Measurements from ENCODE around the gene RAD9A. TPM values are rescaled to one million over a fixed set of nuclear protein-coding genes. Genes with fewer than 3 reads are reported as not detected.
"Not testable (repeated sequence)": the region's sequence is repeated elsewhere in the genome, so short reads cannot be mapped to it uniquely, and the experiment has no call there.

RAD9A gene
- polyA plus RNA-seq, 1 donor from 2014 or later, result 12.0 TPM

DNA sequence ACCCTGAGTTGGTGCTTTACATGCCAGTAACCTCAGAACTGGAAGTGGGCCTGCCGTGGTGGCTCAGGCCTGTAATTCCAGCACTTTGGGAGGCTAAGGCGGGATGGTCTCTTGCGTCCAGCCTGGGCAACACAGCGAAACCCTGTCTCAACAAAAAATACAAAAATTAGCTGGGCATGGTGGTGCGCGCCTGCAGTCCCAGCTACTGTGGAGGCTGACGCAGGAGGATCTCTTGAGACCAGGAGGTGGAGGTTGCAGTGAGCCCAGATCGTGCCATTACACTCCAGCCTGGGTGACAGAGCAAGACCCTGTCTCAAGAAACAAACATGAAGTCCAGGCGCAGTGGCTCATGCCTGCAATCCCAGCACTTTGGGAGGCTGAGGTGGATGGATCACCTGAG lies 11.3 kb downstream of the RAD9A start:
- H3K27me3 Mint-ChIP-seq, H3K36me3 Mint-ChIP-seq, H3K9me3 Mint-ChIP-seq: not testable (repeated sequence)
- Mint-ChIP-seq H3K27ac (peak overlapping the region; percentile 96 to 100 (median 97)), H3K4me1 (peaks cover 24 to 34% (median 29%) of the 10 kb centered on the region in 3 donors), H3K4me3 (peak overlapping the region; percentile 91 to 100 (median 96))

DNA sequence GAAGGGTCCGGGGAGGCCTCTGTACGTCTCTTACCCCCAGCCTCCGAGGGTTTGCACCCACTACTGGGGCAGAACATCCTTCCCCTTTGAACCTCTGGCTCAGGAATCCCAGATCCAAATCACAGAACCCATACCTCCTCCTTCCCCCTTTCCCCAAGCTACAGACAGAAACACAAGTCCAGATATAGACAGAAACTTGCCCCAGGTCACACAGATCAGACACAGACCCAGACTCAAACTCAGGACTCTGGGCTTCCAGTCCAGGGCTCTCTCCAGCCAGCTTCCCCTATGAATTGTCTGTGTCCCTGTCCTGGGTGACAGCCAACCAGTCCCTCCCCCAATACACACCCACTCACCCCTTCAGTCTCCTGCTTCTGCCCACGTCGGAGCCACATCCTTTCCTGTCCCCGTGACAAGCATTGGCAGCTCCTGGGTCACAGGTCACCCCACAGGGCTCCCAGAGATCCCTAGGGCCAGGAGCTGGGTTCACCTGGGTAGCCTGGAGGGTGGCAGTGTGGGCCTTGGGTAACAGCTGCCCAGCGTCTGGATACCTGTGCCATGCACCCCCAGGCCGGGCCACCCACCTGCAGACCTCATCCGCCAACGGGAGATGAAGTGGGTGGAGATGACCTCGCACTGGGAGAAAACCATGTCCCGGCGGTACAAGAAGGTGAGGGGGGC lies 12.9 kb downstream of the RAD9A start:
- H3K27ac Mint-ChIP-seq, result peak overlapping the region; percentile 36 to 100 (median 97)
- no peaks in the 10 kb centered on the region for H3K9me3 Mint-ChIP-seq
- H3K27me3 Mint-ChIP-seq, result no peaks in the 10 kb centered on the region
- H3K36me3 Mint-ChIP-seq, result peaks cover 7% of the 10 kb centered on the region
- peak overlapping the region; percentile 91 to 100 (median 96) for H3K4me3 Mint-ChIP-seq
- peaks cover 35 to 41% (median 35%) of the 10 kb centered on the region in 3 donors for H3K4me1 Mint-ChIP-seq

DNA sequence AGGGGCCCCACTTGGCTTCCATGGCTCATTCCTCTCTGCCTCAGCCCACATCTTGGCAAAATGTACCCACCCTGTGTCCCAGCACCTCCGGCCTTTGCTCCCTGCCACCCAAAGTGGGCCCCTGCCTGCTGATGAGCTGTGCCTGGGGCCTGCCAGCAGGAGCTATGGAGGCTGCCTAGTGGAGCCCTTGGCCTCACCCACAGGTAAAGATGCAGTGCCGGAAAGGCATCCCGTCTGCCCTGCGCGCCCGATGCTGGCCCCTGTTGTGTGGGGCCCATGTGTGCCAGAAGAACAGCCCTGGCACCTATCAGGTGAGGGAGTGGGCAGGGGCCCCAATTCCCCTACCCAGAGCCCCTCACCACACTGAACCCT lies 13.4 kb downstream of the RAD9A start:
- H3K27me3 Mint-ChIP-seq, result no peaks in the 10 kb centered on the region
- H3K27ac Mint-ChIP-seq, result peak overlapping the region; percentile 47 to 100 (median 87)
- peak overlapping the region; percentile 91 to 100 (median 96) for H3K4me3 Mint-ChIP-seq
- peaks cover 37 to 43% (median 39%) of the 10 kb centered on the region in 3 donors for H3K4me1 Mint-ChIP-seq
- H3K36me3 Mint-ChIP-seq, result peaks cover 9% of the 10 kb centered on the region
- H3K9me3 Mint-ChIP-seq, result no peaks in the 10 kb centered on the region

DNA sequence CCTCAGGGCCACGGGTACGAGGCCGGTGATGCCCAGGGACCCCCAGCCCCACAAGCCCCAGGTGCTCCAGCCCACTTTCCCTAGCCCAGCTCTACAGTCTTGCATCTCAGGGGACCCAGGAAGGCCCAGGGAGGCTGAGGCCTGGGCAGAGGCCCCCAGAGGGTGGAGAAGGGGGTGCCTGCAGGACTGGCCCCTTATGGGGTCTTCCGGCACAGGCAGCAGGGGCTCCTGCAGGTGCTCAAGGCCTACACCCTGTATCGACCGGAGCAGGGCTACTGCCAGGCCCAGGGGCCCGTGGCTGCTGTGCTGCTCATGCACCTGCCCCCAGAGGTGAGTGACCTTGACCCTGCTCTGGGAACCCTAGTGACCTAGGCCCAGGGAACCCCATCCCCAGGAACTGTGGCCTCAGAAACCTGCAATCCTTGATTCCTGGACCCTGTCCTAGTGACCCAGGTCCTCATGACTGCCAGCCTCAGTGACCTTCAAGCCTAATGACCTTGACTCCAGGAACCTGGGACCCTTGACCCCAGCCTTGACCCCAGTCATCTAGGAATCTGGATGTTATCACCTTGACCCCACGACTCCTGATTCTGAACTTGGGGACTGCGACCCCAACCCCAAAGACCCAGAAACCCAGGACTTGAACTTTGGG lies 14.0 kb downstream of the RAD9A start:
- Mint-ChIP-seq H3K4me3 (peak overlapping the region; percentile 91 to 100 (median 98)), H3K27me3 (no peaks in the 10 kb centered on the region), H3K36me3 (peaks cover 9% of the 10 kb centered on the region), H3K27ac (peak overlapping the region; percentile 85 to 100 (median 87)), H3K9me3 (no peaks in the 10 kb centered on the region), H3K4me1 (peaks cover 38 to 43% (median 41%) of the 10 kb centered on the region in 3 donors)

DNA sequence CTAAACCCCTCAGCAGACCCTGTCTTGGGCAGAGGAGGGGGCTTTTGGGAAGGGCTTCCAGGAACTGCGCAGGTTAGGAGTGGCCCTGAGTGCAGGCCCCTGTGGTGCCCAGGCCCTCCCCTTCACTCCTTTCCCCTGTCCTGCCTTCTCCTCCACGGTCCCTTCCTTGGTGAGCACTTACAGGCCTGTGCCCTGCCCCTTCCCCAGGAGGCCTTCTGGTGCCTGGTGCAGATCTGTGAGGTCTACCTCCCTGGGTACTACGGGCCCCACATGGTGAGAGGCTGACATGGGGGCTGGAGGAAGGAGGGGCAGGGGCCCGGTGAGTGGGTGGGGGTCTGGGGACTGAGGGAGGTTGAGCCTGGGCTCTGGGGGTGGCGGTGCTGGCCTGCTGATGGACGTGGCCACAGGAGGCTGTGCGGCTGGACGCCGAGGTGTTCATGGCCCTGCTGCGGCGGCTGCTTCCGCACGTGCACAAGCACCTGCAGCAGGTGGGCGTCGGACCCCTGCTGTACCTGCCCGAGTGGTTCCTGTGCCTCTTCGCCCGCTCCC lies 14.7 kb downstream of the RAD9A start:
- H3K36me3 Mint-ChIP-seq, result peaks cover 9% of the 10 kb centered on the region
- no peaks in the 10 kb centered on the region for H3K9me3 Mint-ChIP-seq
- H3K4me3 Mint-ChIP-seq, result peak overlapping the region; percentile 77 to 100 (median 98)
- peak overlapping the region; percentile 85 to 100 (median 87) for H3K27ac Mint-ChIP-seq
- H3K4me1 Mint-ChIP-seq, result peaks cover 43 to 50% (median 46%) of the 10 kb centered on the region in 3 donors
- H3K27me3 Mint-ChIP-seq, result no peaks in the 10 kb centered on the region

DNA sequence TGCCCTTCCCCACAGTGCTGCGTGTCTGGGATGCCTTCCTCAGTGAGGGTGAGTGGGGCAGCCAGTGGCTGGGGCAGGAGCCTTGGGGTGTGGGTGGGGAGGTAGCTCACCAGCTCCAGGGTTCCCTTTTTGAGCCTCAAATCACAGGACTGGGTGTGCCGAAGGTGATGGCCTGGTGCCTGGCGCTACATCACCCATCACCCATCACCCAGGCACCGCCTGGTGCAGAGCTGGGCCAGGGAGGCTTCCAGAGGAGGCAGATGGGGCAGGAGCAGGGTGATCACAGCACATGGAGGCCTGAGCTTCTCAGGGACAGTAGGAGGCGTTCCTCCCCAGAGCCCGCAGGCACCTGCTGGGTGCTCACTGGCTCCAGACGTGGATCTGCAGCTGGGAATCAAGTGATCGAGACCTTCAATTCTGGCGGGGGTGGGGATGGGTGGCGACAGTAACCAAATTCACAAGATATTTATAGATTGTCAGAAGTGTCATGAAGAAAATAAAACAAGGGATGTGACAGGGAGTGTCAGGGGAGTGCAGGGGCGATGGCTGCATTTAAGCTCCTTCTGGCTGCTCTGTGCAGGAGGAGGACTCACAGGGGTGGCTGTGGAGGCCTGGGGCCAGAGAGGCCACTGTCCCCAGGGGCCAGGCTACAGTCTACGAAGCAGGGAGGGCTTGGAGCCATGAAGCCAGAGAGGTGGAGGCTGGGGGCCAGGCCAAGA lies 15.3 kb downstream of the RAD9A start:
- no peaks in the 10 kb centered on the region for H3K9me3 Mint-ChIP-seq
- H3K36me3 Mint-ChIP-seq, result peaks cover 9% of the 10 kb centered on the region
- no peaks in the 10 kb centered on the region for H3K27me3 Mint-ChIP-seq
- peak overlapping the region in 2 of 3 donors; percentile 95 to 100 for H3K27ac Mint-ChIP-seq
- peak overlapping the region; percentile 77 to 100 (median 96) for H3K4me3 Mint-ChIP-seq
- peaks cover 49 to 54% (median 49%) of the 10 kb centered on the region in 3 donors for H3K4me1 Mint-ChIP-seq

DNA sequence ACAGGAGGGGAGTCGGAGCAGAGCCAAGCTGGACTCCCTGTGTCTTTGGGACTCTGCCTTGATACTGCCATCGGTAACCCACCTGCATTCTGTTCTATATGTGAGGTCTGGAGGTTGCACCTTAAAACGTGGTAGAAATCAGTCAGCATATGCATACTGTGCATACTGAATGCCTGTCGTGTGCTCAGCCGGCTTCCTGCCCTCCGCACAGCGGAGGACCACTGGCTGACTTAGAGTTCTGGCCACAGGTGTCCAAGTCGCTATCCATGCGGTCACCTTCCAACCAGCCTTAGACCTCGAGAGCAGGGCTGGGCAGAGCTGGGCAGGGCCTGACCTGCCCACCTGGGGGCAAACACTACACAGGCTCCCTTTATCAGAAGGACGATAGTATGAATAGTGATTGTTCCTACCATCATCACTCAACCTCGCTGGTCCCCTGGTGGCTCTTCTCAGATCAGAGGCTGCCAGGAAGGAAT lies 15.9 kb downstream of the RAD9A start:
- peaks cover 2% of the 10 kb centered on the region for H3K27me3 Mint-ChIP-seq
- H3K4me3 Mint-ChIP-seq, result peak overlapping the region; percentile 77 to 100 (median 96)
- peaks cover 9% of the 10 kb centered on the region for H3K36me3 Mint-ChIP-seq
- peak overlapping the region; percentile 92 to 100 (median 95) for H3K27ac Mint-ChIP-seq
- H3K4me1 Mint-ChIP-seq, result peaks cover 50 to 56% (median 55%) of the 10 kb centered on the region in 3 donors
- no peaks in the 10 kb centered on the region for H3K9me3 Mint-ChIP-seq

DNA sequence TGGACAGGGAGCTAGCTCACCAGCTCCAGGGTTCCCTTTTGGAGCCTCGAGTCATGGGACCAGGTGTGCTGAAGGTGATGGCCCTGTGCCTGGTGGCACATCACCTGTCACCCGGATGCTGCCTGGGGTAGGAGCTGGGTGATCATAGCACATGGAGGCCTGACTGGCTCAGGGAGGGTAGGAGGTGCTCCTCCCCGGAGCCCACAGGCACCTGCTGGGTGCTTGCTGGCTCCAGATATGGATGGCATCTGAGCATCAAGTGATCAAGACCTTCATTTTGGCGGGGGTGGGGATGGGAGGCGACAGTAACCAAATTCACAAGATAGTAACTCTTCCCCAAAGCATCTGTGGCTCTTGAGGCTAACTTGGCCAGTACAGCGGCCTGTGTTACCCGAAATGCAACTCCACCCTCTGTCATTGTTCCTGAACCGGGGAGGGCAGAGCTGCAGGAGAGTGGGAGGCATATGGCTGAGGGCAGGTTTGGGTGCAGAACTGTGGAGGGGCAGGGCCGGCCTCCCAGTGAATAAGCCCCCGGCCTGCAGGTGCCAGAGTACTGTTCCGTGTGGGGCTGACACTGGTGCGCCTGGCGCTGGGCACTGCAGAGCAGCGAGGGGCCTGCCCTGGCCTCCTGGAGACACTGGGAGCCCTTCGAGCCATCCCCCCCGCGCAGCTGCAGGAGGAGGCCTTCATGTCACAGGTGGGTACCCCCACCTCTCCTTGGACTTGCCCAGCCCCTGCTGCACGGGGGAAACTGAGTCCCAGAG lies 16.8 kb downstream of the RAD9A start:
- Mint-ChIP-seq H3K27me3 (peaks cover 3% of the 10 kb centered on the region), H3K9me3 (no peaks in the 10 kb centered on the region), H3K27ac (peak overlapping the region; percentile 92 to 100 (median 95)), H3K4me1 (peaks cover 56 to 63% (median 63%) of the 10 kb centered on the region in 3 donors), H3K4me3 (peak overlapping the region; percentile 90 to 100 (median 96)), H3K36me3 (peaks cover 9% of the 10 kb centered on the region)

DNA sequence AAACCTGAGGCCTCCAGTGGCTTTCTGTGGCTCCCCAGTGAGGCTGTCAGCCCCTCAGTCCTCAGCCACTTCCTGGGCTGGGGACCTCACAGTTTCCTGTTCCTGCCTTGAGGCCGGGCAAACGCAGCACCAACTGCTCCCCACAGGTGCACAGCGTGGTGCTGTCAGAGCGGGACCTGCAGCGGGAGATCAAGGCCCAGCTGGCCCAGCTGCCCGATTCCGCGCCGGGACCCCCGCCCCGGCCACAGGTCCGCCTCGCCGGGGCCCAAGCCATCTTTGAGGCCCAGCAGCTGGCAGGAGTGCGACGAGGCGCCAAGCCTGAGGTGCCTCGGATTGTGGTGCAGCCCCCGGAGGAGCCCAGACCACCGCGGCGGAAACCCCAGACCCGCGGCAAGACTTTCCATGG lies 17.5 kb downstream of the RAD9A start:
- H3K36me3 Mint-ChIP-seq, result peaks cover 9% of the 10 kb centered on the region
- no peaks in the 10 kb centered on the region for H3K9me3 Mint-ChIP-seq
- H3K27ac Mint-ChIP-seq, result peak overlapping the region; percentile 96 to 100 (median 96)
- H3K4me3 Mint-ChIP-seq, result peak overlapping the region; percentile 80 to 100 (median 94)
- peaks cover 56 to 63% (median 61%) of the 10 kb centered on the region in 3 donors for H3K4me1 Mint-ChIP-seq
- H3K27me3 Mint-ChIP-seq, result peaks cover 3% of the 10 kb centered on the region

DNA sequence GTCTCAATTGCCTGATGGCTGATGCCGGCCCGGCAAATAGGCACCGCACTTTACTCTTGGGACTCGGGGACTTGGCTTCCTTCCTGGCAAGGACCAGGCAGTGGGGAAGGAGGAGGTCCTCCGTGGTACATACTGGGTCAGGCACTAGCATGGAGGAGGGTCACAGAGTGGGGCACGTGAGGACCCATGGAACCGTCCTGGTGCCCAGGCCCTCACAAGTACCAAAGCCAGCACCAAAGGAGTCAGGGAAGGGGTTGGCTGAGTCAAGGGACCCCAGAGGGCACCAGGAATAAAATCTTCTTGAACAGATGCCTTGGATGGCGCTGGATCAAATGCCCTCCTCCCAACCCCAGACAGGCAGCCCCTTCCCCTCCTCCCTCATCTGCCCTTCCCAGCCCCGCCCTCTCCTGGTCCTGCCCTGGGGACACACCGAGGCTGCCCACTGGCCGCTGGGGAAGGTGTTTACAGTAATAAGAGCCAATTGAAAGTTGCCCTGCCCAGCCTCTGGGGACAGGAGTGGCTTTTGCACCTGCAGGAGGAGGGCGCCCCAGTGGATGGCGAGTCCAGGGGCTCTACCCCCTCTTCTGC lies 18.1 kb downstream of the RAD9A start:
- Mint-ChIP-seq H3K36me3 (peaks cover 9% of the 10 kb centered on the region), H3K27ac (peak overlapping the region; percentile 96 to 100 (median 96)), H3K9me3 (no peaks in the 10 kb centered on the region), H3K4me3 (peak overlapping the region; percentile 90 to 100 (median 94)), H3K4me1 (peaks cover 56 to 63% (median 59%) of the 10 kb centered on the region in 3 donors), H3K27me3 (peaks cover 3% of the 10 kb centered on the region)

DNA sequence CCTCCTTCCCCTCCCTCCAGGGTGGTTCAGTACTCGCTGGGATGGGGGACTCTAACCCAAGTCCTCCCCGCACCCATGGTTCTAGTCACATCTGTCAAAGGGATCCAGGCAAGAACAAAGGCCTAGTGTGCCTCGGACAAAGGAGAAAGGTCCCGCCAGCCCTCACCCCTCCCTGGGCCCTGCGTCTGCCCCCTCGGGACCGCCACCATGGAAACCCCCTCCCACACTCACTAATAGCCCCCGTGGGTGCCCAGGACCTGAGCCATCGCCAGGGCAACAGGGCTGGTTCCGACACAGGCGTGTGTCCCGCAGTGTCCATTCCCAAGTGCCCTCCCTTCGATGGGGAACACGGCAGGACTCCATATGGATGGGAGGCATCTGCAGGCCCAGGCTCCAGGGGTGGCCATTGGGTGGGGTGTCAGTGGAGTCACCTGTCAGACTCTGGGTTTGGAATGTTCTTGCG lies 18.6 kb downstream of the RAD9A start:
- peaks cover 3% of the 10 kb centered on the region for H3K27me3 Mint-ChIP-seq
- peak overlapping the region; percentile 93 to 100 (median 96) for H3K27ac Mint-ChIP-seq

DNA sequence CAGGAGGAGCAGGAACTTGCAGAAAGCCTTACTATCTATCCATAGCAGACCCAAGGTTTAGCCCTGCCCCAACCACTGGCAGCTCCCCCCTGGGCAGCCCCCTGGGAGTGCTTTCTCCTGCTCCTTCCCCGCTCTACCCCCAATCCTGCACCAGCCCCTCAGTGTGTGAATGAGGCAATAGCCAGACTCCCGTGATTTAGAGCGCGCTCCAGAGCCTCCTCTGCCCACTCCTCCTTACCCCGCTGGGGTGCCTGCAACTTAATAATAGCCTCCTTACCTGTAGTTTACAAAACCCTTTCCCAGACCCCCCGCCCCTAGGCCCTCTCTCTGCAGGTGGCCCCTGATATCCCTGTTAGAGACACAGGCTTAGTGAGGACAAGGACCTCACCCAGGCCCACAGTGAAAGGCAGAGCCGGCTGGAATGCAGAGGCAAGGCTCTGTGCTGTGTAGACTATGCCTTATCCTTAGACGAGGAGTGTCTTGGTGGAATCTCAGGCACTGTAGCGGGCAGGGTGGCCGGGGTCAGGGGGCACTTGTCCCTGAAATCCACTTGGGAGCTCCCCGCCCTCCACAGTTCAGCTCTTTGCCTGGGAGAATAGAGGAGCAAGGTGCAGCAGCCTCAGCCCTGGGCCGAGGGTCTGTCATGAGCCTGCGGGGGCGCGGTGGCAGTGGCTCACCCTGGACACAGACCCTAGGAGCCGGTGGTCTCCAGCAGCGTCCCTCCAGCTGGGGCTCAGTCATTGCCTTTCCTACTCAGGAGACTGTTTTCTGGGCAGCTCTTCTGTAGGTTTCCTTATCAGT lies 19.4 kb downstream of the RAD9A start:
- peaks cover 3% of the 10 kb centered on the region for H3K27me3 Mint-ChIP-seq
- peak overlapping the region; percentile 30 to 100 (median 88) for H3K4me3 Mint-ChIP-seq
- H3K36me3 Mint-ChIP-seq, result peaks cover 9% of the 10 kb centered on the region
- no peaks in the 10 kb centered on the region for H3K9me3 Mint-ChIP-seq
- peak overlapping the region; percentile 80 to 100 (median 96) for H3K27ac Mint-ChIP-seq
- H3K4me1 Mint-ChIP-seq, result peaks cover 57 to 62% (median 58%) of the 10 kb centered on the region in 3 donors

More for the DNA sequence above, 18.6 kb downstream of the RAD9A start:
- peaks cover 9% of the 10 kb centered on the region for H3K36me3 Mint-ChIP-seq
- peak overlapping the region; percentile 90 to 100 (median 94) for H3K4me3 Mint-ChIP-seq
- peaks cover 56 to 62% (median 59%) of the 10 kb centered on the region in 3 donors for H3K4me1 Mint-ChIP-seq
- no peaks in the 10 kb centered on the region for H3K9me3 Mint-ChIP-seq

DNA sequence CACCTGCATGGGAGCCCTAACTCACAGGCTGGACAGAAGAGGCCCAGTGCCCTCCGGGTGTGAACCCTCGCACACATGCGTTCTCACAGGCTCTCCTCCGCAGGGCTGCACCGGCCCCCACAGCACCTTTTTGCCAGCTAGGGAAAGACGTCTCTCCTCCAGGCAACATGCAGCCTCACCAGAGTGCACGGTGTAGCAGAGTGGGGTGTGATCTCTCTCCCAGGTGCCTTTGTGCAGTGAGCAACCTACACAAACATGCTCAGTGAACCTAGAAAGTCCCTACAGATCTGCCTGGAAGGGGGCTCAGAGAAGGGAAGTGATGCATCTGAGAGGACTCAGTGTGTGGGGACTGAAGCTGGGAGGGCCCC lies 20.0 kb downstream of the RAD9A start:
- Mint-ChIP-seq H3K4me1 (peaks cover 61 to 65% (median 63%) of the 10 kb centered on the region in 3 donors), H3K9me3 (no peaks in the 10 kb centered on the region), H3K36me3 (peaks cover 9% of the 10 kb centered on the region), H3K27me3 (peaks cover 3% of the 10 kb centered on the region), H3K4me3 (peak overlapping the region in 3 of 4 donors; percentile 80 to 100 (median 87)), H3K27ac (peak overlapping the region in 1 of 3 donors; percentile 100)

Data from IgD-negative memory B cell (primary cell).